COLO668 (cell line): ENCODE measurements around the gene GABRA5.
"Not testable (repeated sequence)": the region's sequence is repeated elsewhere in the genome, so short reads cannot be mapped to it uniquely, and the experiment has no call there.

Source experiments
- DNase-seq: peaks from one replicate; lab custom pipeline; 2025; ENCODE audit not compliant: unreplicated experiment; lab: John Stamatoyannopoulos, UW

The GABRA5 gene

DNA sequence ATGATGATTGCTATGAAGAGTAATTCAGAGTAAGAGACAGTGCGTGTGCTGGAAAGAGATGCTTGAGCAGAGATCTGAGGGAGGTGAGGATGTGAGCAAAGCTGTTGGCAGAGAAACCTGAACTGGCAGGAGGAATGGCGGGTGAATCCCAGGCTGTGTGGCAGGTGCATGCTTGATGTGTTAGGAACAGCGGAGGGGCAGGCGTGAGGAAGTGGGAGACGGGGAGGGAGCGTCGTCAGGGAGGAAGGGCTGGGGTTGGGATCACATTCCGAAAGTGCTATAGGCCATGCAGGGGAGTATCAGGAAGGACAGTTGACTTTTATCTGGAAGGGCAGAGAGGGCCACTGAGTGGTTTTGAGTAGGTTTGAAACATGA lies 8.6 kb downstream of the GABRA5 start:
- no peak for DNase-seq

DNA sequence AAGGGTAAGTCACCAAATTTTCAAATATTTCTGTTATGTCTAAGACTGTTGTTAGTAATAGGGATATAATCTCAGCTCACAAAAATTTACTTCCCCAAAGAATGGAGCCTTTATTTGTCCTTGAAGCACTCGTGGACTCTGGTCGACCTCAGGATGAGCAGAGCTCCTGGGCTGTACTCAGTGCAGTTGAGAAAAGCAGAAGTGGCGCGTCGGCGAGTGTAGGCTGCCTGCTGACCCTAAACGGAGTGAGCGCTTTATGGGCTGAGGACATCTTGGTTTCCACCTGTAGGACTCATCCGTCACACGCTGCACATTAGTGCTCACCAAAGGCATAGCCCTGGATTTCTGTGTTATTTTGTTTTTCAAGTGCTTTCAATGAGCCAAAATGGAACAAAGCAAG lies 11.0 kb downstream of the GABRA5 start:
- no peak for DNase-seq

DNA sequence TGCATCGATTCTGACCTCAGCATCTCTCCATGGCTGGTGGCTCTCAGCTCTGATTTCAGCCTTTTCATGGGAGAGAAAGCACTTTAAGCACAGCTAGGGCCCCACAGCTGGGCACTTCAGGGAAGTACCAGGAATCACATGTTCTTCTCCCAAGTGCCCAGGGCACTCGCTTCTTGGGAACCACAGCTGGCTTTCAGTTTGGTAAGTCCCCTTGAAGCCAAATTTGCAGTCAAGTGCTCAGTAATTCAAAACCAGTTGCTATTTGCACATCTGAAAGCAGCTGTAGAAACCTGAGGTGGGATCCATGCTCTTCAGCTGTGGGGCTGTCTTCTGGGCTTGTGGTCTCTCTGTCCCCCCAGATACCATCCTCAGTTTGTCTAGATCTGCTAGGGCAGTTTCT lies 12.8 kb downstream of the GABRA5 start:
- DNase-seq: no peak

DNA sequence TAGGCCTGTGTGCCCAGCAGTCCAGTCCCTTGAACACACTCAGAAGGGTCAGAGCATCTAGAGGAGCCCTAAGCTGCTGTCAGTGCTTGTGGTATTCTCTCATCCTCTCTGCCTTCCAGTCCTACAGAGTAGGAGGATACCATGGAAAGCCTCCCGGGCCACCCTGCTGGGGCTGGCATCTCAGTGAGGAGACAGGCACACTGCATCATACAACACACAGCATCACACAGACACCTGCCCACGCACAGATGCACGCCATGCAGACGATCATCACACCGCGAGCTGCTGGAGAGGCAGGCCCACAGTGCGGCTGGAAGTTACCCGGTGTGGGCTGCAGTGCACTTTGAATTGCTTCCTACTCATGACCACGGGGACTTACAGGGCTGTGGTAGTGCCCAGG lies 15.2 kb downstream of the GABRA5 start:
- no peak for DNase-seq

DNA sequence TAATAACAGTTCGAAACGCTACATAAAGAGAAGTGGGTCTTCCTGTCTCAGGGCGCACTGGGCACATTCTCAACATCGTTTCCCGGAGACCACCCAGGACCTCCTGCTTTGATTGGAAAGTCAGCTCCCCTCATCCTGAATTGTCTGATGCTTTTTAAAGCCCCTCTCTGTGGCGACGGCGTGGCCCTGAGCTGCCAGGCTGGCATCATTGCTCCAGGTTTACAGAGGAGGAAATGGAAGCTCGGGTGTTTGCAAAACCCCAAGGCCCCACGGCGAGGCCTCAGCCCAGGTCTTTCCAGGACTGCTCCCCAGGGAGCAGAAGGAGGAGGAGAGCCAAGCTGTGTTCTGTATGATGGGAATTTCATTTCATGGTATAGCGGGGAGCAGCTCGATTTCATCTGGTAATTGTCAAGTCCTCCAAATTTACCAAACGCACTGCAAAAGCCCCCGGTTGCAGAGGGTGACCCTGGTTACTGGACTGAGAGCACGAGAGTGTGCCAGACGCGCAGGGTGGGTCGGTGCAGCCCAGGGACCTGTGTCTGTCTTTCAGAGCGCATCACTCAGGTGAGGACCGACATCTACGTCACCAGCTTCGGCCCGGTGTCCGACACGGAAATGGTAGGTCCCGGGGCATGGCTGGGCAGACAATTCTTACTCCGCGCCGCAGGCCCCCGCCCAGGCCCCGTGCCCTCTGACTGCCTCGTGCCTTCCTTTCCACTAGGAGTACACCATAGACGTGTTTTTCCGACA lies 15.9 kb downstream of the GABRA5 start:
- no peak for DNase-seq

DNA sequence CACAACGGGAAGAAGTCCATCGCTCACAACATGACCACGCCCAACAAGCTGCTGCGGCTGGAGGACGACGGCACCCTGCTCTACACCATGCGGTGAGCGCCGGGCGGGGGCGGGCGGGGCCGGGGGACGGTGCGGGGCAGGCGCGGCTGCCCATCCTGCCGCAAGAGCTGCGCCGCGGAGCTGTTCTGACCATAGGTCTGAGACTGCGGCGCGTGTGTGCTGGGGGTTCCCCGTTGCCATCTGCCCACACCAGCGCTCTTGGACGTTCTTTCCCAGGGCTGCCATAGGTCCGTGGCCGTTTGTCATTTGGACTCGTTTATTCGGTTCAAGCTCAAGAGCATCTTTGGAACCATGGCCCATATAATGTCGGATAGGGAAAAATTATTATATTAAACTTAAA lies 16.6 kb downstream of the GABRA5 start:
- no peak for DNase-seq

DNA sequence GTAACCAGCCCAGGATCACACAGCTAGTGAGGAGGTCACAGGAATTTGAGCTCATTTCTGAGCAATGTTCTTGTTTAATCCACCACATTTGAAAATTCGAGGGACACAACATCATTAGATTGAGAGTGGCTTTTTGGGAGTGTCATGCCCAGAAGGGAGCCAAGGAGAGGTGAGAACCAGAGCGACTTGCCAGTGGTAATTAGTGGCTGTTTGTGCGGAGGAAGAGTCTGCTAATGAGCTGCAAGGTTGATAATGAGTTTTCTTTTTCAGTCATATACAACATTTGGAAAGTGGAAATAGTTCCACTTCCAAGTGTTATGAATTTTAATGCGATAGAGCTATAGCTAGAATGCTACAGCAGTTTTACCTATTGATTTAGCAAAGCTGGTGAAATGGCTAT lies 19.7 kb downstream of the GABRA5 start:
- DNase-seq: no peak

DNA sequence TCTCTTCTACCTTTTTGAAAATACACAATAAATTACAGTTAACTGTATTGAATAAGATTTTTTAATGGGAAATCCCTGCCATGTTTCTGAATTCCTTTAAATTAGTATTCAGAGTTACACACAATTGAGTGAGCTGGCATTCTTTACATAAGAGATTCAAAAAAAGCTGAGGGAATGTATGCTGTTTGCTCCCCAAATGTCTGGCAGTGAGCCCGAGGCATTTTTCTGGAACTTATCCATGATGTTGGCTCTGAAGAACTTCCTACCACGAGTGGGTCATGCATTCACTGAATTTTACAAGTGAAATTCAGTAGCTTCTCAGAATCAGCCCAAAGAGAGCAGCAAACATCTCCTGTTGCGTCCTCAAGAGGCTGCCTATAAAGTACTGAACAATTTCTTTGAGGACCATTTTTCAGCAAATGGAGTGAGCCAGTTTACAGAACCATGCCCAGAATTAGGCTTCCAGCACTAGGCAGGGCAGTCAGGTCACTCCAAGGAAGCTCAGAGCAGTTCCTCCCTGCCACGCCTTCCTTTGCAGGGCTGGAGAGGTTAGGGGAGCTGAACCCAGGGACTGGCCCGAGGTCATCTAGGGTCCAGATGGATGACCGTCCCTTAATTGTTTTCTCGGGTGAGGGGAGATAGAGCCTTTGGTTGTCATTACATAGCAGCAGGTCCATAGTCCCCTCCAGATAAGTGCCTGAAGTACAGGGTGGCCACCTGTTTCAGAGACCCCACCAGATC lies 21.2 kb downstream of the GABRA5 start:
- DNase-seq: no peak

DNA sequence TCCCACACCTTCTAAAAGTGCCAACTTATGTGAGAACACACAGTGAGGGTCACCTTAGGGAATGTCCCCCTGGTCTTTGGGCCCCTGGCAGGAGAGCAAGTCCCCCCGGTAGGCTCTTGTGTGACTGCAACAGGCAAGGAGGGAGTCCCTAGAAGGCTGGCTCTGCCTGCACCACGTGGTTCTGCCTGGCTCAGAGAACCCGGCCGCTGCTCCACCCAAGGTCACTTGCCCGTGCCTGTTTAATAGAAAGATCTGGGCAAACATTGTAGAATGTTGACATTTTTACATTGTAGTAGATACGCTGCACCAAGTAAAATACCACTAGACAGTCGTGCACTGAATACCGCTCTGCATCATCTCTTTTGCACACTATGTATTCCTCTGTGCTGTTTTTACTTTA lies 21.9 kb downstream of the GABRA5 start:
- DNase-seq: no peak

DNA sequence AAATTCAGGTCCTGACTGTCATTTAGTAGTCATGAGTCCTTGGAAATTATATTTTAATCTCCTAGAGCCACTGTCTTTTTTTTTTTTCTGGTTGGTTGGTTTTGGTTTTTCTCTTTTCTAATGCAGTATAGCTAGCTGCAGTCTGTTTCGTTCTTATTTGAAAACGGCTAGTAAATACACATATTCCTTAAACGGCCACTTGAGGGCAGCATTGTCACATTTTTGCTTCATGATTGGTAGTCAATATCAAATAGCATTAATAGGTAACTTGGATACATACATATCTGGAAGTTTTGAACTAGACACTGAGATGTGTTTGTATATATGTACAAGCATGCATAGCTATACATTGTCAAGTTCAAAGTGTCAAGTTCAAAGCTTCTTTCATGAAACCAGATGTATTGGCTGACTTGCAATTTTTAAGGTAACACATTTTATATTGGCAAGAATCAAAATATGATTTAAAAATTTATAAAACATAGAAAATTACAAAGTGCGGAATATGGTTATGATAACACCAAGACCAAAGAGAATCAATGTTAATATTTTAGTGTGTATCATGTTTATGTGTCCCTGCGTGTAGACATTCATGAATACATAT lies 22.5 kb downstream of the GABRA5 start:
- DNase-seq: peak; percentile 74

DNA sequence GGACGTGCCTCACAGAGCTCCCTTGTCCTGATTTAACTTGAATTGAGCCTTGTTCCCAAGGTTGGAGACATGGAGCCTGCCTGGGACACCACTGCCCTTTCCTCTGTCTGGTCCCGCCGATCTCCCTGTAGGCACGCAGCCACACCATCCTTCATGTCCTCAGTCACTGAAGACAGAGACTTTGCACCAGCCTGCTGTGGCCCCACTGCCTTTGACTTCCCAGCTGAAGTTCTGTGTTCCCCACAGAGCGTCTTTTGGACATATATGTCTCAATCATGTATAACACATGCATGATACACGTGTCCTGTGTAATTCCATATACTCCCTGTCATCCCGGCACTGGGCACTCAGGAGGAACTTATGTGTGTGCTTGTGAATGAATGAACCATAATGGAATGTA lies 23.6 kb downstream of the GABRA5 start:
- DNase-seq: no peak

DNA sequence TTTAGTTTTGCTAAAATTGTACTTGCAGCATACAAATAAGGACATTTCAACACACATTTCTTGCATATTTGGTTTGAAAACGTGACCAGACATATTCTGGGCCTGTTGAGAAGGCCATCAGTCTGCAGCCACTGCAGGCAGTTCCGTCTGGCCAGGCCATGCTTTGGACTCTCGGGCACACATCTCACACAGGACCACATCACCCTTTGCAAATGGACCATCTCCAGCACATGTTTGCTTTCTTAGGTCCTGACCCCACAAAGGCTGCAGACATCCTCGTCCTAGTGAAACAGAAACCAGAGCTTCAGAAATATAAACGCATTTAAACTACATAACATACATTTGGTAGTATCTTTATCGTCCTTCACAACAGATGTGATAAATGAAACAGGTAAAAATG lies 24.1 kb downstream of the GABRA5 start:
- DNase-seq: no peak

DNA sequence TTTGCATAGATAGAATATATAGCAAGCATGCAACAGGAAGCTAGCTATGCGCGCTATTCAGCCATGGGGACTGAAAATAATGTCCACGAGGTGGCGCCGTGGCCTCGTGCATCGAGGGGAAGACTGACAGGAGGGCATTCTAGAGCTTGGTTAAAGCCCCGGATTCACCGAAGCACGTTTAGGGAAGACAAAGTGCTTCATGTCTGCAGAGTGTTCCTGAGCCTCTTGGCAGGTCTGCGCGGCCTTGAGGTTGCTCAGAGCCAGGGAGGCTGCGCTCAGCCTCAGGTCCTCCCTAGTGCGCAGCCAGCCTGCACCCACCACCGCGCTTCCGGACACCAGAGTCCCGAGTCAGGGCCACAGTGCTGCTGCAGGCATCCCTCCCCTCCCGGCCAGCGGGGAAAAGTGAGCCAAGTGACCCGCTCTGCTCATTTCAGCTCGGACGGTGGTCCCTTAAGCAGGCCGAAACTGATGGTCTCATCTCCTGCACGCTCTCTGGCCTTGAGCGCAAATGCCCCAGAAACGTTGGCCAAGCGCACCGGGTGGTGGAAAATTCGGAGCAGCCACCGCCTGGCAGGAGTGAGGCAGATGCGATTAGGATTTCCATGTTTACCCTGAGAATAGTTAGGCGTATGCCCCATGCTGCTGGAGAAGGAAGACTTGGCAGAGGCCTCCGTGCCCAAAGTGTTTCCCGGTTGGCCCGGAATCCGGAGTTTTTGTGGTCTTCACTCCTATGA lies 24.8 kb downstream of the GABRA5 start:
- peak; percentile 86 for DNase-seq

DNA sequence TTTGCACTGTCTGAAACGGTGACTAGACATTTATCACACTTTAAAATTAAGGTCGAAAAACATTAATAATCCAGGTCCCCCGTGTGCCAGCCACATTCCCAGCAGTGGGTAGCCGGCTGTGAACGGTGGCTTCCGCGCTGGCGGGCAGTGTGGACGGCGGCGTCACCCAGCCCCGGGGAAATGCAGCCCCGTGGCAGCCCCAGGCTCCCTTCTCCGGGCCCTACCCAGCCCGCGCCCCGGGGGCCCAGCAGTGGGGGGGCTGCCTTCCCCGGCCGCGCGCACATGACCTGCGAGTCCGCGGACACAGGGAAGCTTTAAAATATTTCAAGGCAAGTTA lies 25.3 kb downstream of the GABRA5 start:
- no peak for DNase-seq

DNA sequence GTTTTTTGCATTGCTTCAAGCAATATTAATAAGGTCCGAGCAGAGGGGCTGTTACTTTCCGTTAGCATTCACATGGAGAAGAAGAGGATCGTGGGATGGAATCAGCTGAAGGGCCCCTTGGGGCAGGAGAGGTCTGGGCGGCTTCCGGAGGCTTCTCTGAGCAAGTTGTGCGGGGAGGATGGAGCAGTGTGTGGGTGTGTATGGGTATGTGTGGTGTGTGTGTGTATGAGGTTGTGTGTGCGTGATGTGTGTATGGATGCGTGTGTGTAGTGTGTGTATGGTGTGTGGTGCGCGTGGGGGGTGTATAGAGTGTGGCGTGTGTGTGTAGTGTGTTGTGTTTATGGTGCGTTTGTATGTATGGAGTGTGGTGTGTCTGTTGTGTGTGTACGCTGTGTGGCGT lies 25.8 kb downstream of the GABRA5 start:
- no peak for DNase-seq

DNA sequence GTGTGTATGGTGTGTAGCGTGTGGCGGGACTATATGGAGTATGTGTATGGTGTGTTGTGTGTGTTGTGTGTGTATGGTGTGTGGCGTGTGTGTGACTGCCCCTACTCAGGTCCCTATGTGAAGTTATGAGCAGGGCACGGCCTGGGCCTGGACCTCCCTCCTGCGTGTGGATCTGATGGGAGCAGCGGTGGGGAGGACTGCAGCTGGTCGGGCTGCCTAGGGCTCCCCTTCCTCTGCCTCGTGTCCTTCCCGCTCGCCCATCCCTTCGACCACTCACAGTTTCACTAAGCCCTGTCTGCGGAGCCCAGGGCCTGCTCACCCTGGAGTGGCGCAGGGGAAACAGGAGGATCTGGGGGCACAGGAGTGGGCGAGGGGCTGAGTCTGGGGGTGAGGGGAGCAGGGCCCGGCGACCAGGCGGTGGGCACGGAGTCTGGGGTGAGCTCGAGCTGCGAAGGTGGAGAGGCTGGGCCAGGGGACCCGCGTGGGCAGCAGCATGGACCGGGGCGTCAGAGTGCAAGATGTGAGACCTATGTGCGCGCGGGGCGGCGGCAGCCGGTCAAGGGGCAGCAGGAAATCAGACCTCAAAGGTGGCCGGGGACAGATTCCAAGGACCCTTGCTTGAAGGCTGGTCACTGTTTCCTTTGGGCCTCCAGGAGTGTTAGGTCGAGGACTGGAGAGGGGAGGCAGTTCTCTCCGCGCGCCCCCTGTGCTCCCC lies 26.6 kb downstream of the GABRA5 start:
- DNase-seq: no peak

DNA sequence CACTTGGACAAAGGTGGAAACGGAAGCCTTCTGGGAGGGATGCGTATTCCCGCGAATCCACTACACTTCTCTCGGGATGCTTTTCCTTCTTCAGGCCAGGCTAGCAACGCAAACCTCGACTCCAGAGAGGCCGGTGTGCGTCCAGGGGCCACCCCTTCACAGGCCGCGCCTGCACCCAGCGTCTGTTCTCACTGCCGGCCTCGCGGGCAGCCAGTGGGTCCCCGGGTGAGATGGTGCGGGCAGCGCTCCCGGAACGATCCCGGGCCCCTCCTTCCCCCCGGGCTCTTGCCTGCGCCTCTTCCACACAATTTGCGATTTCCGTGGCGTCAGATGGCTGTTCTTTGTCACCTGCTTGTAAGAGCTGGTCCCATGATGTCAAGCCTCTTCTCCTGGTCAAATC lies 27.3 kb downstream of the GABRA5 start:
- no peak for DNase-seq

DNA sequence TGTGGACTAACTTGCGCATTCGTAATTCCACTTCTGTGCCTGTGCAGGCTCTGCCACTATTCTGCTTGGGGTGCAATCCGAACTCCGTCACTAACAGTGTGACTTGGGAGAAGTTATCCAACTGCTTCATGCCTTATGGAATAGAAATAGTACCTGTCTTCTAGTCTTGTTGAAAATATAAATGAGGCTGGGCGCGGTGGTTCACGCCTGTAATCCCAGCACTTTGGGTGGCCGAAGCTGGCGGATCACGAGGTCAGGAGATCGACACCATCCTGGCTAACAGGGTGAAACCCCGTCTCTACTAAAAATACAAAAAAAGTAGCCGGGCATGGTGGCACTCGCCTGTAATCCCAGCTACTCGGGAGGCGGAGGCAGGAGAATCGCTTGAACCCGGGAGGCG lies 28.5 kb downstream of the GABRA5 start:
- DNase-seq: not testable (repeated sequence)

DNA sequence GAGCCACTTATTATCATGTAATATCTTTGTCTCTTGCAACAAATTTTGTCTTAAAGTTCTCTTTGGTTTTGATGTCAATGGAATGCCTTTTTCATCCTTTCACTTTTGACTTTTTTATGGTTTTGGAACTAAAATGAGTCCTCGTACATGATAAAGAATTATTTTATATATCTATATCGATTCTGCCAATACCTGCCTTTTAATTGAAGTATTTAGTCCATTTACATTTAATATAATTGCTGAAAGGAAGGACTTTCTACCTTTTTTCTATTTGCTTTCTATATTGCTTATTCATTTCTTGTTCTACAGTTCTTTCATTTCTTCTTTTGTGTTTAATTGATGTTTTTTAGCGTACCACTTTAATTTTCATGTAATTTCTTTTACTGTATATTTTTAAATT lies 32.8 kb downstream of the GABRA5 start:
- DNase-seq: no peak

DNA sequence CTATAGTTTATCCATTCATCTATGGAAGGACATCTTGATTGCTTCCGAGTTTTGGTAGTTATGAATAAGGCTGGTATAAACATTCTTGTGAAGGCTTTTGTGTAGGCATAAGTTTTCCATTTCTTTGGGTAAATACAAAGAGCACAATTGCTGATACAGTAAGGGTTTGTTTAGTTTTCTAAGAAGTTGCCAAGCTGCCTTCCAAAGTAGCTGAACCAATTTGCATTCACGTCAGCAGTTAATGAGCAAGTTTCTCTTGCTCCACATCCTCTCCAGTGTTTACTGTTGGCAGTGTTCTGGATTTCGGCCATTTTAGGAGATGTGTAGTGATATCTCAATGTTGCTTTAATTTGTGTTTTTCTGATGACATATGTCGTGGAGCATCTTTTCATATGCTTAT lies 34.2 kb downstream of the GABRA5 start:
- DNase-seq: no peak

DNA sequence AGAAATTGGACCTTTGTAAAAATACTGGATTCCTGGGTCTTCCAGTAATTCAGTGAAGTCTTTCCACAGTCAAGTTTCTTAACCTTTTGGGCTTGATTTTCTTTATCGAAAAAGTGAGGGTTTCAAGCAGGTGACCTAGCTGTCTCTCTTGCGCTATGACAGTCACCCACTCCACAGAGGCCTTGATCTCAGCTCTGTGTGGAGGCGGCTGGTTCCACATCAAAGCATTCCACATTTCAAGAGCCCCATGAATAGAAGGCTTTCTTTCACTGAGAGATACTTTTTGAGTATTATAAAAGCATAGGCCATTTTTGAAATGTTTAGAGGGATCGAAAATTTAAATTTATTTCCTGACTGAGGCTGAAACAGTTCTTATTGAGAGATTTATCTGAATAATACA lies 43.9 kb downstream of the GABRA5 start:
- DNase-seq: no peak
